ENCODE measurements around the gene GSDMA.

GSDMA gene

GRCh38 chr17:39929646-39930407, 33.0 kb upstream of the GSDMA start:
- in situ Hi-C loops (cut with MboI; ENCODE audit: low sequenced_read_pairs, unreplicated experiment), result no loop called here
- no peak for DNase-seq (ENCODE audit: low spot score)
- TF ChIP-seq CTCF (IDR thresholded peaks at IDR 0.05; ENCODE audit: borderline replicate concordance, control extremely low read depth, extremely low read depth, insufficient read depth, missing control alignments), result no peak

- no peak for TF ChIP-seq CTCF (IDR thresholded peaks at IDR 0.05; ENCODE audit: borderline replicate concordance, control extremely low read depth, extremely low read depth, insufficient read depth, missing control alignments)
- in situ Hi-C loops (cut with MboI; ENCODE audit: low sequenced_read_pairs, unreplicated experiment), result no loop called here
- no peak for DNase-seq (ENCODE audit: low spot score)
Observed at GRCh38 chr17:39933912-39934311, 28.9 kb upstream of the GSDMA start.

- DNase-seq (ENCODE audit: low spot score), result no peak
- in situ Hi-C loops (cut with MboI; ENCODE audit: low sequenced_read_pairs, unreplicated experiment), result no loop called here
- no peak for TF ChIP-seq CTCF (IDR thresholded peaks at IDR 0.05; ENCODE audit: borderline replicate concordance, control extremely low read depth, extremely low read depth, insufficient read depth, missing control alignments)
Observed at GRCh38 chr17:39934324-39934723, 28.5 kb upstream of the GSDMA start.

GRCh38 chr17:39935909-39936308, 26.9 kb upstream of the GSDMA start:
- TF ChIP-seq CTCF (IDR thresholded peaks at IDR 0.05; ENCODE audit: borderline replicate concordance, control extremely low read depth, extremely low read depth, insufficient read depth, missing control alignments), result no peak
- in situ Hi-C loops (cut with MboI; ENCODE audit: low sequenced_read_pairs, unreplicated experiment), result no loop called here
- no peak for DNase-seq (ENCODE audit: low spot score)

- TF ChIP-seq CTCF (IDR thresholded peaks at IDR 0.05; ENCODE audit: borderline replicate concordance, control extremely low read depth, extremely low read depth, insufficient read depth, missing control alignments), result no peak
- in situ Hi-C loops (cut with MboI; ENCODE audit: low sequenced_read_pairs, unreplicated experiment), result no loop called here
- DNase-seq (ENCODE audit: low spot score), result no peak
Observed at GRCh38 chr17:39937447-39937846, 25.4 kb upstream of the GSDMA start.

GRCh38 chr17:39938140-39938869, 24.5 kb upstream of the GSDMA start:
- in situ Hi-C loops (cut with MboI; ENCODE audit: low sequenced_read_pairs, unreplicated experiment), result no loop called here
- DNase-seq (ENCODE audit: low spot score), result peak; percentile 51
- no peak for TF ChIP-seq CTCF (IDR thresholded peaks at IDR 0.05; ENCODE audit: borderline replicate concordance, control extremely low read depth, extremely low read depth, insufficient read depth, missing control alignments)
